Measurements from ENCODE around the gene RNF135.
A peak's percentile ranks its signal among the peaks of the same experiment; 100 is the strongest.
"Not testable (repeated sequence)": the region's sequence is repeated elsewhere in the genome, so short reads cannot be mapped to it uniquely, and the experiment has no call there.

The RNF135 gene

GRCh38 chr17:30970831-30971567 is at the start of gene RNF135:
Gene RNF135 (plus strand): TSS chr17:30971039. CDS start chr17:30971074, 35 bp downstream.
- DNase-seq (ENCODE audit: low read depth): peak; percentile 93

GRCh38 chr17:30921544-30922196 is 49.2 kb upstream of the RNF135 start, which contains the start of gene ADAP2:
Gene ADAP2 (plus strand): TSS chr17:30921945. CDS start chr17:30922015, 70 bp downstream.
- peak; percentile 10 for DNase-seq (ENCODE audit: low read depth)

GRCh38 chr17:30922235-30923030 is 48.4 kb upstream of the RNF135 start:
- peak; percentile 9 for DNase-seq (ENCODE audit: low read depth)

- DNase-seq (ENCODE audit: low read depth): no peak
These were observed 46.5 kb upstream of the RNF135 start for GRCh38 chr17:30924341-30924740.

GRCh38 chr17:30926516-30926915 is 44.3 kb upstream of the RNF135 start:
- DNase-seq (ENCODE audit: low read depth): no peak

- no peak for DNase-seq (ENCODE audit: low read depth)
These were observed 43.1 kb upstream of the RNF135 start for GRCh38 chr17:30927756-30928155.

GRCh38 chr17:30928584-30928983 is 42.3 kb upstream of the RNF135 start:
- DNase-seq (ENCODE audit: low read depth): no peak

GRCh38 chr17:30929081-30929633 is 41.7 kb upstream of the RNF135 start:
- DNase-seq (ENCODE audit: low read depth): no peak

GRCh38 chr17:30929861-30930260 is 41.0 kb upstream of the RNF135 start:
- not testable (repeated sequence) for DNase-seq (ENCODE audit: low read depth)

- DNase-seq (ENCODE audit: low read depth): no peak
These were observed 40.3 kb upstream of the RNF135 start for GRCh38 chr17:30930495-30930894.

GRCh38 chr17:30931582-30931981 is 39.3 kb upstream of the RNF135 start:
- DNase-seq (ENCODE audit: low read depth): not testable (repeated sequence)

- DNase-seq (ENCODE audit: low read depth): no peak
These were observed 36.9 kb upstream of the RNF135 start for GRCh38 chr17:30933966-30934365.

- no peak for DNase-seq (ENCODE audit: low read depth)
These were observed 31.7 kb upstream of the RNF135 start for GRCh38 chr17:30939051-30939689.

GRCh38 chr17:30942308-30943079 is 28.3 kb upstream of the RNF135 start:
- peak; percentile 67 for DNase-seq (ENCODE audit: low read depth)

- DNase-seq (ENCODE audit: low read depth): no peak
These were observed 23.0 kb upstream of the RNF135 start for GRCh38 chr17:30947796-30948195.

- DNase-seq (ENCODE audit: low read depth): no peak
These were observed 20.6 kb upstream of the RNF135 start for GRCh38 chr17:30950189-30950588.

- DNase-seq (ENCODE audit: low read depth): peak; percentile 92
These were observed 20.0 kb upstream of the RNF135 start for GRCh38 chr17:30950669-30951399.

- DNase-seq (ENCODE audit: low read depth): no peak
These were observed 18.0 kb upstream of the RNF135 start for GRCh38 chr17:30952638-30953393.

GRCh38 chr17:30954046-30954830 is 16.6 kb upstream of the RNF135 start:
- DNase-seq (ENCODE audit: low read depth): peak; percentile 45

Data from EH (cell line).